Esophagus squamous epithelium (tissue), 4 donors: Measurements from ENCODE around the gene TBC1D2.

Experiments used
- POLR2A ChIP-seq, 4 donors: fragments of 450-650 bp; IDR thresholded peaks; one replicate each; pipeline ENCODE4 v1.6.1; 2017; ENCODE audit warnings: antibody characterized with exemption in 4 of 4, mild to moderate bottlenecking in 4 of 4, moderate library complexity in 3 of 4
- TF ChIP-seq, protein P1 (sequence below), 6 experiments: fragments of 450-650 bp in 4 of 6; fragments of 200-600 bp in 2 of 6; sonication (generic) in 2 of 6; IDR thresholded peaks; one replicate each; pipeline ENCODE4 v1.5.1; 2016 to 2019; ENCODE audit warnings: antibody characterized with exemption in 6 of 6, mild to moderate bottlenecking in 4 of 6, moderate library complexity in 4 of 6

DNA sequence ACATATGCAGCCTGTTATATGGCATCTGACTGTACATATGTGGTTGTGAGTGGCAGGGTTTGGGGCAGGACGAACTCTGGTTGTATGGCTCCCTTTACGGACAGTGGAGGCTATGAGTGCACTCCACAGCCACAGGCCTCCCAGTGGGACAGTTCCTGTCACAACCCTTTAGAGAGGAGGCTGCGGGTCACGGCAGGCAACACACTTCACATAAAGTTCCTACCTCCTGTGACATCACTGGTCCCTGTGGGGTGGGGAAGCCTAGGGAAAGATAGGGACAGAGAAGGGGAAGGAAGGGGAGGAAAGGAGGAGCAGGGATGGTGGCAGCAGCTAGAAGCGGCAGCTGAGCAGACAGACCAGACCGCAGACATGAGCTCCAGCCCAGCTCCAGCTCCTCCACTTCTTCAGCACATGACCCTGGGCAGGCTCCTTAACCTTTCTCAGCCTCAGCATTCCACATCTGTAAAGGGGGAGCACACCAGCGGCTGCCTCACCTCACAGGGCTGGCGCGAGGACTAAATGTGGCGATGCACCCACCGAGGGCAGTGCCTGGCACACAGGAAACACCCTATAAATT lies 35.6 kb downstream of the TBC1D2 start:
- no peak for TF ChIP-seq POLR2A (IDR thresholded peaks at IDR 0.05)
- TF ChIP-seq, protein P1, sequence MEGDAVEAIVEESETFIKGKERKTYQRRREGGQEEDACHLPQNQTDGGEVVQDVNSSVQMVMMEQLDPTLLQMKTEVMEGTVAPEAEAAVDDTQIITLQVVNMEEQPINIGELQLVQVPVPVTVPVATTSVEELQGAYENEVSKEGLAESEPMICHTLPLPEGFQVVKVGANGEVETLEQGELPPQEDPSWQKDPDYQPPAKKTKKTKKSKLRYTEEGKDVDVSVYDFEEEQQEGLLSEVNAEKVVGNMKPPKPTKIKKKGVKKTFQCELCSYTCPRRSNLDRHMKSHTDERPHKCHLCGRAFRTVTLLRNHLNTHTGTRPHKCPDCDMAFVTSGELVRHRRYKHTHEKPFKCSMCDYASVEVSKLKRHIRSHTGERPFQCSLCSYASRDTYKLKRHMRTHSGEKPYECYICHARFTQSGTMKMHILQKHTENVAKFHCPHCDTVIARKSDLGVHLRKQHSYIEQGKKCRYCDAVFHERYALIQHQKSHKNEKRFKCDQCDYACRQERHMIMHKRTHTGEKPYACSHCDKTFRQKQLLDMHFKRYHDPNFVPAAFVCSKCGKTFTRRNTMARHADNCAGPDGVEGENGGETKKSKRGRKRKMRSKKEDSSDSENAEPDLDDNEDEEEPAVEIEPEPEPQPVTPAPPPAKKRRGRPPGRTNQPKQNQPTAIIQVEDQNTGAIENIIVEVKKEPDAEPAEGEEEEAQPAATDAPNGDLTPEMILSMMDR (IDR thresholded peaks at IDR 0.05) = no peak
